Mesenteric fat pad (tissue), 1 donor: ENCODE results near the gene GRID2. TPM values are rescaled to one million over a fixed set of nuclear protein-coding genes. Genes with fewer than 3 reads are reported as not detected.
"Not testable (repeated sequence)": the region's sequence is repeated elsewhere in the genome, so short reads cannot be mapped to it uniquely, and the experiment has no call there.

Source experiments
- DNase-seq: peaks from one replicate; pipeline ENCODE4 v3.0.0-alpha.2; 2020; ENCODE audit warnings: low spot score
- total RNA-seq: library from RNA; stranded (reverse); fragmentation: NEBNext Ultra II Directional; extraction: Animal tissue kit (Norgen Biotek cat#: 25700); gene quantifications from one replicate; pipeline ENCODE4 v1.2.1, GENCODE V29; 2021
- donor health status: DM: yes; HTN: yes; CAD: no.

The GRID2 gene
- total RNA-seq, 1 donor from 2014 or later: not detected

- DNase-seq: no peak
Measured at GRCh38 chr4:92305148-92305877, 1.5 kb downstream of the GRID2 start.

GRCh38 chr4:92305878-92306520 is 2.2 kb downstream of the GRID2 start:
- no peak for DNase-seq

- DNase-seq: no peak
Measured at GRCh38 chr4:92307181-92307580, 3.4 kb downstream of the GRID2 start.

GRCh38 chr4:92307866-92308265 is 4.1 kb downstream of the GRID2 start:
- no peak for DNase-seq

GRCh38 chr4:92317047-92317446 is 13.3 kb downstream of the GRID2 start:
- DNase-seq: no peak

GRCh38 chr4:92328095-92328494 is 24.3 kb downstream of the GRID2 start:
- DNase-seq: no peak

GRCh38 chr4:92333016-92333415 is 29.2 kb downstream of the GRID2 start:
- DNase-seq: no peak

GRCh38 chr4:92334716-92335350 is 31.1 kb downstream of the GRID2 start:
- no peak for DNase-seq

- DNase-seq: no peak
Measured at GRCh38 chr4:92339676-92340075, 35.9 kb downstream of the GRID2 start.

- no peak for DNase-seq
Measured at GRCh38 chr4:92344216-92344615, 40.5 kb downstream of the GRID2 start.

- DNase-seq: no peak
Measured at GRCh38 chr4:92346289-92346688, 42.5 kb downstream of the GRID2 start.

GRCh38 chr4:92357966-92358365 is 54.2 kb downstream of the GRID2 start:
- DNase-seq: no peak

GRCh38 chr4:92359491-92359890 is 55.7 kb downstream of the GRID2 start:
- no peak for DNase-seq

- DNase-seq: no peak
Measured at GRCh38 chr4:92362028-92362427, 58.3 kb downstream of the GRID2 start.

- DNase-seq: no peak
Measured at GRCh38 chr4:92368653-92369052, 64.9 kb downstream of the GRID2 start.

- DNase-seq: no peak
Measured at GRCh38 chr4:92381616-92382015, 77.8 kb downstream of the GRID2 start.

GRCh38 chr4:92382128-92382527 is 78.4 kb downstream of the GRID2 start:
- DNase-seq: no peak

GRCh38 chr4:92387459-92388069 is 83.8 kb downstream of the GRID2 start:
- no peak for DNase-seq

- DNase-seq: no peak
Measured at GRCh38 chr4:92399032-92399431, 95.3 kb downstream of the GRID2 start.

- DNase-seq: not testable (repeated sequence)
Measured at GRCh38 chr4:92403525-92403924, 99.8 kb downstream of the GRID2 start.

- DNase-seq: no peak
Measured at GRCh38 chr4:92406488-92406887, 102.7 kb downstream of the GRID2 start.

- DNase-seq: no peak
Measured at GRCh38 chr4:92421920-92422319, 118.2 kb downstream of the GRID2 start.
